Loucy (cell line): ENCODE data around the gene THADA.

Experiments
- H2AFZ ChIP-seq: fragments of 200-600 bp; sonication (generic); 2 replicates; pipeline ENCODE4 v1.6.0; 2016; ENCODE audit warnings: antibody characterized with exemption, mild to moderate bottlenecking, low read length, moderate library complexity
- H3F3A ChIP-seq: fragments of 200-600 bp; 2 replicates; pipeline ENCODE4 v1.6.0; 2016; ENCODE audit warnings: antibody characterized with exemption, low read depth, mild to moderate bottlenecking
- H3K27me3 ChIP-seq: fragments of 200-600 bp; sonication (generic); 2 replicates; pipeline ENCODE4 v1.6.1; 2014; ENCODE audit warnings: low read length, mild to moderate bottlenecking; ENCODE audit not compliant: insufficient read depth, poor library complexity, severe bottlenecking
- H3K36me3 ChIP-seq: fragments of 200-600 bp; sonication (generic); 2 replicates; pipeline ENCODE4 v1.6.1; 2016; ENCODE audit warnings: low read length; ENCODE audit not compliant: insufficient read depth
- H3K4me1 ChIP-seq: fragments of 200-600 bp; sonication (generic); 2 replicates; pipeline ENCODE4 v1.5.1; 2014; ENCODE audit warnings: low read length, mild to moderate bottlenecking; ENCODE audit not compliant: insufficient read depth, poor library complexity, severe bottlenecking
- H3K4me2 ChIP-seq: fragments of 200-600 bp; sonication (generic); 2 replicates; pipeline ENCODE4 v1.6.0; 2014; ENCODE audit warnings: antibody characterized with exemption, low read length, low read depth, mild to moderate bottlenecking; ENCODE audit not compliant: poor library complexity, severe bottlenecking
- H3K4me3 ChIP-seq: fragments of 200-600 bp; sonication (generic); 2 replicates; pipeline ENCODE4 v1.5.1; 2014; ENCODE audit warnings: low read length, mild to moderate bottlenecking, mixed read lengths; ENCODE audit not compliant: poor library complexity, severe bottlenecking
- H3K79me2 ChIP-seq: fragments of 200-600 bp; sonication (generic); 2 replicates; pipeline ENCODE4 v1.6.1; 2014; ENCODE audit warnings: low read length; ENCODE audit not compliant: insufficient read depth
- H3K9ac ChIP-seq: fragments of 200-600 bp; sonication (generic); 2 replicates; pipeline ENCODE4 v1.6.0; 2014; ENCODE audit warnings: mild to moderate bottlenecking, low read depth, low read length, moderate library complexity; ENCODE audit not compliant: poor library complexity, severe bottlenecking
- H3K9me2 ChIP-seq: fragments of 200-600 bp; sonication (generic); replicated peaks from 2 replicates; pipeline ENCODE4 v1.6.1; 2016; ENCODE audit warnings: low read depth, low read length, mixed read lengths
- H3K9me3 ChIP-seq: fragments of 200-600 bp; sonication (generic); 2 replicates; pipeline ENCODE4 v1.6.1; 2014; ENCODE audit warnings: mild to moderate bottlenecking, antibody characterized with exemption, low read length, low read depth; ENCODE audit not compliant: insufficient read depth
- H4K20me1 ChIP-seq: fragments of 200-600 bp; sonication (generic); 2 replicates; pipeline ENCODE4 v1.6.0; 2014; ENCODE audit warnings: antibody characterized with exemption, low read length, mild to moderate bottlenecking; ENCODE audit not compliant: insufficient read depth, poor library complexity, severe bottlenecking
- CTCF ChIP-seq: fragments of 200-600 bp; sonication (generic); conservative IDR thresholded peaks from 2 replicates; pipeline ENCODE4 v1.5.1; 2014; ENCODE audit warnings: mild to moderate bottlenecking, antibody characterized with exemption, low read length
- EZH2phosphoT487 ChIP-seq: fragments of 200-600 bp; IDR thresholded peaks from 2 replicates; pipeline ENCODE4 v1.6.1; 2018; ENCODE audit warnings: antibody characterized with exemption, mild to moderate bottlenecking, moderate library complexity, borderline replicate concordance

Gene THADA

GRCh38 chr2:43185146-43185545 lies 410.7 kb downstream of the THADA start:
- no peak overlapping the region for H3K4me3 ChIP-seq
- H3K36me3 ChIP-seq: no peaks in the 10 kb centered on the region
- H3K9ac ChIP-seq: no peak overlapping the region
- no peaks in the 10 kb centered on the region for H3K4me1 ChIP-seq
- no peak overlapping the region for H3K4me2 ChIP-seq
- H3K79me2 ChIP-seq: no peaks in the 10 kb centered on the region
- no peaks in the 10 kb centered on the region for H3K9me2 ChIP-seq
- no peaks in the 10 kb centered on the region for H3K9me3 ChIP-seq
- no peak overlapping the region for H2AFZ ChIP-seq
- no peaks in the 10 kb centered on the region for H3F3A ChIP-seq
- no peaks in the 10 kb centered on the region for H3K27me3 ChIP-seq
- TF ChIP-seq EZH2phosphoT487 (no peak), CTCF (no peak)
- H4K20me1 ChIP-seq: no peaks in the 10 kb centered on the region

- H3K4me1 ChIP-seq: no peaks in the 10 kb centered on the region
- H3K4me3 ChIP-seq: no peak overlapping the region
- no peaks in the 10 kb centered on the region for H4K20me1 ChIP-seq
- TF ChIP-seq EZH2phosphoT487 (no peak), CTCF (no peak)
- H3K9me2 ChIP-seq: no peaks in the 10 kb centered on the region
- no peaks in the 10 kb centered on the region for H3K27me3 ChIP-seq
- H3F3A ChIP-seq: no peaks in the 10 kb centered on the region
- no peaks in the 10 kb centered on the region for H3K9me3 ChIP-seq
- no peak overlapping the region for H3K9ac ChIP-seq
- H3K79me2 ChIP-seq: no peaks in the 10 kb centered on the region
- no peaks in the 10 kb centered on the region for H3K36me3 ChIP-seq
- no peak overlapping the region for H2AFZ ChIP-seq
- H3K4me2 ChIP-seq: no peak overlapping the region
Measured at GRCh38 chr2:43184339-43184895, 411.4 kb downstream of the THADA start.

GRCh38 chr2:43183743-43184142 lies 412.1 kb downstream of the THADA start:
- Histone ChIP-seq H3K4me3 (no peak overlapping the region), H3K9ac (no peak overlapping the region), H4K20me1 (no peaks in the 10 kb centered on the region), H3K4me2 (no peak overlapping the region), H3F3A (no peaks in the 10 kb centered on the region), H3K9me3 (no peaks in the 10 kb centered on the region), H2AFZ (no peak overlapping the region), H3K27me3 (no peaks in the 10 kb centered on the region), H3K4me1 (no peaks in the 10 kb centered on the region), H3K36me3 (no peaks in the 10 kb centered on the region), H3K9me2 (no peaks in the 10 kb centered on the region), H3K79me2 (no peaks in the 10 kb centered on the region)
- TF ChIP-seq CTCF (no peak), EZH2phosphoT487 (no peak)
